MCF 10A (cell line): Measurements from ENCODE around the gene ARF6. TPM values are rescaled to one million over a fixed set of nuclear protein-coding genes. Genes with fewer than 3 reads are reported as not detected.

ENCODE experiments used
- BruUV-seq: library from RNA; stranded (reverse); fragments of 400-500 nt; replicated peaks from 2 replicates; lab custom pipeline; 2021; lab: Mats Ljungman, UMichigan
- CTCF ChIA-PET: fragments of 300-600 bp; sonication (Branson Sonifier 250); formaldehyde crosslinking; extraction: SDS; loops from one replicate; lab custom pipeline; 2021; ENCODE audit warnings: antibody characterized with exemption, inconsistent platforms; lab: Yijun Ruan, JAX
- POLR2A ChIA-PET: fragments of 300-600, 350-650 bp; sonication (Branson Sonifier 250); formaldehyde crosslinking; extraction: SDS; loops from one replicate; lab custom pipeline; 2020; ENCODE audit warnings: antibody characterized with exemption, inconsistent platforms; lab: Yijun Ruan, JAX
- DNase-seq: peaks from one replicate; pipeline ENCODE4 v3.0.0-alpha.2; 2018; ENCODE audit not compliant: unreplicated experiment
- H3K27ac Mint-ChIP-seq: one replicate; pipeline ENCODE4 v1.8.0; 2022; ENCODE audit warnings: mild to moderate bottlenecking, low read depth, mixed read lengths; ENCODE audit not compliant: unreplicated experiment
- H3K27me3 Mint-ChIP-seq: one replicate; pipeline ENCODE4 v1.8.0; 2022; ENCODE audit warnings: mixed read lengths; ENCODE audit not compliant: insufficient read depth, unreplicated experiment
- H3K36me3 Mint-ChIP-seq: one replicate; pipeline ENCODE4 v1.8.0; 2022; ENCODE audit warnings: mild to moderate bottlenecking, moderate library complexity, mixed read lengths; ENCODE audit not compliant: insufficient read depth, unreplicated experiment
- H3K4me1 Mint-ChIP-seq: one replicate; pipeline ENCODE4 v1.8.0; 2022; ENCODE audit warnings: mixed read lengths; ENCODE audit not compliant: insufficient read depth, unreplicated experiment
- H3K4me3 Mint-ChIP-seq: one replicate; pipeline ENCODE4 v1.8.0; 2022; ENCODE audit warnings: mild to moderate bottlenecking, moderate library complexity, mixed read lengths; ENCODE audit not compliant: unreplicated experiment
- H3K9me3 Mint-ChIP-seq: one replicate; pipeline ENCODE4 v1.8.0; 2022; ENCODE audit warnings: mixed read lengths; ENCODE audit not compliant: unreplicated experiment
- intact Hi-C: fragments of 100-400 bp; cut with micrococcal nuclease; formaldehyde crosslinking; loops from 2 replicates; pipeline ENCODE4 v1.14.1; 2022
- total RNA-seq: library from RNA; stranded (reverse); gene quantifications from 2 replicates; pipeline ENCODE4 v1.2.3, GENCODE V29; 2022
- TF ChIP-seq, protein P1 (sequence below): fragments of 200-600 bp; IDR thresholded peaks from one replicate; pipeline ENCODE4 v1.8.0; 2022; ENCODE audit warnings: antibody characterized with exemption, mild to moderate bottlenecking; ENCODE audit not compliant: unreplicated experiment

The ARF6 gene
- total RNA-seq, 1 experiment from 2014 or later = 112 TPM

DNA sequence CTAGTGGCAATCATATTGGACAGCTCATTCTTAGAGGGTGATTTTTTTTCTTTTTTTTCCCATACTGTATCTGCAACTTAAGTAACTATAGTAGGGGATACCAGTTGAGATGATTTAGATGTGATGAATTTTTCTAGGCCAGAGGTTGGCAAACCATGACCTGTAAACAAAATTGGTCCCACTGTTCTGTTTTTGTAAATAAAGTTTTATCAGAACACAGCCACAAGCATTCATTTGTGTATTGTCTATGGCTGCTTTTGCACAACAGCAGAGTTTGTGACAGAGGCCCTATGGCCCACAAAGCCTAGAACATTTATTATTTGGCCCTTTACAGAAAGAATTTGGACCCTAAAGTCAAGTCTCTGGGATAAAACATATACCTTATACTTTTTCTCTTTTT is 11.4 kb downstream of the ARF6 start:
- no peak overlapping the region for H3K4me3 Mint-ChIP-seq
- peaks cover 16% of the 10 kb centered on the region for H3K4me1 Mint-ChIP-seq
- no TSS peak for BruUV-seq
- CTCF ChIA-PET = interaction anchor here (0.6 to 0.7 kb wide), 2 partner anchors 15 to 97 kb away, joined by 3 to 5 read pairs; no protein-coding TSS in a partner anchor
- TF ChIP-seq, protein P1, sequence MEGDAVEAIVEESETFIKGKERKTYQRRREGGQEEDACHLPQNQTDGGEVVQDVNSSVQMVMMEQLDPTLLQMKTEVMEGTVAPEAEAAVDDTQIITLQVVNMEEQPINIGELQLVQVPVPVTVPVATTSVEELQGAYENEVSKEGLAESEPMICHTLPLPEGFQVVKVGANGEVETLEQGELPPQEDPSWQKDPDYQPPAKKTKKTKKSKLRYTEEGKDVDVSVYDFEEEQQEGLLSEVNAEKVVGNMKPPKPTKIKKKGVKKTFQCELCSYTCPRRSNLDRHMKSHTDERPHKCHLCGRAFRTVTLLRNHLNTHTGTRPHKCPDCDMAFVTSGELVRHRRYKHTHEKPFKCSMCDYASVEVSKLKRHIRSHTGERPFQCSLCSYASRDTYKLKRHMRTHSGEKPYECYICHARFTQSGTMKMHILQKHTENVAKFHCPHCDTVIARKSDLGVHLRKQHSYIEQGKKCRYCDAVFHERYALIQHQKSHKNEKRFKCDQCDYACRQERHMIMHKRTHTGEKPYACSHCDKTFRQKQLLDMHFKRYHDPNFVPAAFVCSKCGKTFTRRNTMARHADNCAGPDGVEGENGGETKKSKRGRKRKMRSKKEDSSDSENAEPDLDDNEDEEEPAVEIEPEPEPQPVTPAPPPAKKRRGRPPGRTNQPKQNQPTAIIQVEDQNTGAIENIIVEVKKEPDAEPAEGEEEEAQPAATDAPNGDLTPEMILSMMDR = no peak
- H3K36me3 Mint-ChIP-seq = no peaks in the 10 kb centered on the region
- no peak for DNase-seq
- peaks cover 8% of the 10 kb centered on the region for H3K9me3 Mint-ChIP-seq
- intact Hi-C loops = no loop called here
- no peaks in the 10 kb centered on the region for H3K27me3 Mint-ChIP-seq
- POLR2A ChIA-PET = interaction anchor here (0.7 kb wide), 1 partner anchor 95 kb away, joined by 3 read pairs; no protein-coding TSS in a partner anchor
- H3K27ac Mint-ChIP-seq = no peak overlapping the region

DNA sequence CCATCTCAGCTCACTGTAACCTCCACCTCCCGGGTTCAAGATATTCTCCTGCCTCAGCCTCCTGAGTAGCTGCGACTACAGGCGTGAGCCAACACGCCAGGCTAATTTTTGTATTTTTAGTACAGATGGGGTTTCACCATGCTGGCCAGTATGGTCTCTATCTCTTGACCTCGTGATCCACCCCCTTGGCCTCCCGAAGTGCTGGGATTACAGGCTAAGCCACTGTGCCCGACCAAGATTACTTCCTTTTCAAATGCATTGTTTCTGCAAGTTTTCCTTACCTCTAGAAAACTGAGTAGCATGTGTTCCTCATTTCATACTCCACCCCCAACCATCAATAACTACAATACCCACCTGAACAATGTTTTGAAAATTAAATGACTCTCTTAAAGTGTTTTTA is 13.1 kb downstream of the ARF6 start:
- H3K9me3 Mint-ChIP-seq = peaks cover 8% of the 10 kb centered on the region
- POLR2A ChIA-PET = interaction anchor here (0.6 to 3.8 kb wide), 9 partner anchors 8 to 138 kb away, joined by 3 to 59 read pairs (median 4); partner anchors contain the start of genes ARF6 and KLHDC2
- TF ChIP-seq, protein P1 = no peak
- H3K4me1 Mint-ChIP-seq = peaks cover 16% of the 10 kb centered on the region
- peak overlapping the region; percentile 28 for H3K27ac Mint-ChIP-seq
- CTCF ChIA-PET = interaction anchor here (0.5 to 1.3 kb wide), 8 partner anchors 38 to 199 kb away, joined by 3 to 5 read pairs (median 4); no protein-coding TSS in a partner anchor
- no peaks in the 10 kb centered on the region for H3K27me3 Mint-ChIP-seq
- H3K4me3 Mint-ChIP-seq = no peak overlapping the region
- DNase-seq = no peak
- no TSS peak for BruUV-seq
- H3K36me3 Mint-ChIP-seq = no peaks in the 10 kb centered on the region
- intact Hi-C loops = no loop called here

DNA sequence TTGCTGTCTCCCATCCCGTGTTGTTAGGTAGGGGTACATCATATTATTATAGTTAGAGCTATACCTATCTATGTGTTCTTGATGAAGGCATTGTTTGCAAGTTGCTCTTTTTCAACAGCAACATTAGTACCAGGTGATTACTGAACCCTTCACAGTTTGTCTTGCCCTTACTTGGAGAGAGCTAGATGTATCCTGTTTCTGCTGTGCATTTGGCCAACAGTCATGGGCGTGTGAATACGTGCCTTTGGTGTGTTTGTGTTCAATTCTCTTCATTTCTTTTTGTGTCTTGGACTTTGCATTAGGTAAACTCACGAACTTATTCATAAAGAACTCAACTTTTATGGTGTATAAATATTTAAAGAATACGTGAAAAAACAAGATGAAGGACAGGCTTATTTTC is 14.3 kb downstream of the ARF6 start:
- Mint-ChIP-seq H3K27ac (peak overlapping the region; percentile 97), H3K36me3 (no peaks in the 10 kb centered on the region), H3K4me3 (no peak overlapping the region), H3K9me3 (peaks cover 4% of the 10 kb centered on the region), H3K4me1 (peaks cover 25% of the 10 kb centered on the region), H3K27me3 (no peaks in the 10 kb centered on the region)
- TF ChIP-seq, protein P1 = no peak
- TSS peak; percentile 93 for BruUV-seq
- DNase-seq = peak; percentile 55
- intact Hi-C loops = no loop called here
- POLR2A ChIA-PET = interaction anchor here (0.6 to 3.8 kb wide), 23 partner anchors 9 to 405 kb away, joined by 3 to 59 read pairs (median 6); partner anchors contain the start of genes ARF6, DMAC2L, L2HGDH and VCPKMT
- CTCF ChIA-PET = interaction anchor here (0.6 to 2.5 kb wide), 8 partner anchors 10 to 100 kb away, joined by 3 to 13 read pairs (median 4); no protein-coding TSS in a partner anchor

DNA sequence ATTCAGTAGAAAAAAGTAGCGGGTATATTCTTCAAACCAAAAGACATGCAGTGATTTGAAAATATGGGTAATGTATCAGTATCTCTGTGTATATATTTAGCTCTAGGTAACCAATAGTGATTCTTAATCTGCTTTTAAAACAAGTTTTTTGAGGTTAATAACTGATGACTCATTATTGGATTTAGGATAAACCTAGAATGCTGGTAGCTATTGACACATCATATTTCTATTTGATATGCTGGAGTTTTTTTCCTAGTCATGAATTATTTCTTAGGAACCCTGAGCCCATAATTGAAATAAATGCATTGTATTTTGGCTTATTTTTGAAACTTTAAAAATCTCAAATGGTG is 15.5 kb downstream of the ARF6 start:
- POLR2A ChIA-PET = interaction anchor here (0.8 to 3.8 kb wide), 19 partner anchors 11 to 174 kb away, joined by 3 to 59 read pairs (median 7); partner anchors contain the start of gene ARF6

More for the DNA sequence above, 15.5 kb downstream of the ARF6 start:
- intact Hi-C loops = no loop called here
- H3K27me3 Mint-ChIP-seq = no peaks in the 10 kb centered on the region
- H3K4me3 Mint-ChIP-seq = peak overlapping the region; percentile 51
- no peak for DNase-seq
- TF ChIP-seq, protein P1 = no peak
- CTCF ChIA-PET = interaction anchor here (0.5 to 2.5 kb wide), 8 partner anchors 9 to 403 kb away, joined by 3 to 13 read pairs (median 4); partner anchors contain the start of gene L2HGDH
- no peaks in the 10 kb centered on the region for H3K9me3 Mint-ChIP-seq
- peaks cover 25% of the 10 kb centered on the region for H3K4me1 Mint-ChIP-seq
- BruUV-seq = no TSS peak
- peak overlapping the region; percentile 97 for H3K27ac Mint-ChIP-seq
- no peaks in the 10 kb centered on the region for H3K36me3 Mint-ChIP-seq
